Stimulated activated CD4-positive, alpha-beta T cell treated with anti-CD3 and anti-CD28 coated beads, Interleukin-1b, Interleukin-23, amount 100 ng/mL, for 48 hours (primary cell): ENCODE results near the gene ATM.
"Not testable (repeated sequence)": the region's sequence is repeated elsewhere in the genome, so short reads cannot be mapped to it uniquely, and the experiment has no call there.

Source experiments
- DNase-seq: peaks from one replicate; pipeline ENCODE4 v3.0.0-alpha.2; 2020

ATM gene

GRCh38 chr11:108286956-108287355, 64.1 kb downstream of the ATM start:
- DNase-seq: no peak

- DNase-seq: not testable (repeated sequence)
These were observed 66.2 kb downstream of the ATM start for GRCh38 chr11:108289066-108289465.

- DNase-seq: no peak
These were observed 66.8 kb downstream of the ATM start for GRCh38 chr11:108289699-108290098.

- DNase-seq: no peak
These were observed 70.4 kb downstream of the ATM start for GRCh38 chr11:108293229-108293628.

- DNase-seq: no peak
These were observed 79.4 kb downstream of the ATM start for GRCh38 chr11:108302121-108302785.

- DNase-seq: no peak
These were observed 84.9 kb downstream of the ATM start for GRCh38 chr11:108307751-108308150.

- no peak for DNase-seq
These were observed 90.6 kb downstream of the ATM start for GRCh38 chr11:108313444-108313843.

- DNase-seq: no peak
These were observed 93.2 kb downstream of the ATM start for GRCh38 chr11:108316061-108316460.

- no peak for DNase-seq
These were observed 96.8 kb downstream of the ATM start for GRCh38 chr11:108319541-108320145.

- DNase-seq: no peak
These were observed 99.8 kb downstream of the ATM start for GRCh38 chr11:108322666-108323065.

GRCh38 chr11:108324587-108324986, 101.7 kb downstream of the ATM start:
- DNase-seq: no peak

GRCh38 chr11:108333403-108333899, 110.6 kb downstream of the ATM start:
- no peak for DNase-seq

GRCh38 chr11:108338750-108339149, 115.9 kb downstream of the ATM start:
- DNase-seq: no peak

- DNase-seq: no peak
These were observed 118.1 kb downstream of the ATM start for GRCh38 chr11:108340973-108341372.

GRCh38 chr11:108341654-108342053, 118.8 kb downstream of the ATM start:
- DNase-seq: no peak

- DNase-seq: no peak
These were observed 120.8 kb downstream of the ATM start for GRCh38 chr11:108343714-108344113.

- DNase-seq: no peak
These were observed 122.9 kb downstream of the ATM start for GRCh38 chr11:108345767-108346166.

- DNase-seq: no peak
These were observed 123.6 kb downstream of the ATM start for GRCh38 chr11:108346451-108346850.

- no peak for DNase-seq
These were observed 128.6 kb downstream of the ATM start for GRCh38 chr11:108351468-108351867.

- no peak for DNase-seq
These were observed 141.3 kb downstream of the ATM start for GRCh38 chr11:108364159-108364558.

GRCh38 chr11:108368134-108368533, 145.3 kb downstream of the ATM start:
- DNase-seq: no peak

- no peak for DNase-seq
These were observed 146.2 kb downstream of the ATM start for GRCh38 chr11:108369064-108369463.

GRCh38 chr11:108370315-108370714, 147.4 kb downstream of the ATM start:
- DNase-seq: no peak

GRCh38 chr11:108370990-108371389, 148.1 kb downstream of the ATM start:
- no peak for DNase-seq

GRCh38 chr11:108373505-108373904, 150.6 kb downstream of the ATM start:
- DNase-seq: not testable (repeated sequence)
